Chondrocyte (in vitro differentiated cells): ENCODE data around the gene POGZ. TPM values are rescaled to one million over a fixed set of nuclear protein-coding genes. Genes with fewer than 3 reads are reported as not detected.

Experiments
- DNase-seq: peaks from one replicate; pipeline ENCODE4 v3.0.0; 2021; ENCODE audit warnings: mixed read lengths, low spot score
- H3K27ac Mint-ChIP-seq: one replicate; pipeline ENCODE4 v1.8.0; 2021; ENCODE audit warnings: mild to moderate bottlenecking, moderate library complexity, mixed read lengths; ENCODE audit not compliant: unreplicated experiment
- H3K27me3 Mint-ChIP-seq: 2 replicates; pipeline ENCODE4 v1.8.0; 2021; ENCODE audit warnings: low read depth, mixed read lengths
- H3K36me3 Mint-ChIP-seq: 2 replicates; pipeline ENCODE4 v1.8.0; 2021; ENCODE audit warnings: low read depth, mixed read lengths
- H3K4me1 Mint-ChIP-seq: 2 replicates; pipeline ENCODE4 v1.8.0; 2021; ENCODE audit warnings: low read depth, mild to moderate bottlenecking, mixed read lengths
- H3K4me3 Mint-ChIP-seq: one replicate; pipeline ENCODE4 v1.8.0; 2021; ENCODE audit warnings: mild to moderate bottlenecking, moderate library complexity, mixed read lengths; ENCODE audit not compliant: unreplicated experiment
- H3K9me3 Mint-ChIP-seq: 2 replicates; pipeline ENCODE4 v1.8.0; 2021; ENCODE audit warnings: low read depth, mixed read lengths
- CTCF ChIP-seq: fragments of 200-600 bp; sonication (generic); IDR thresholded peaks from 2 replicates; pipeline ENCODE4 v1.5.0; 2021; ENCODE audit warnings: antibody characterized with exemption, mild to moderate bottlenecking, moderate library complexity
- total RNA-seq: library from RNA; stranded (reverse); gene quantifications from 3 replicates; pipeline ENCODE4 v1.2.1, GENCODE V29; 2021

The POGZ gene
- total RNA-seq, 1 donor from 2014 or later, result 65.0 TPM

- Mint-ChIP-seq H3K27ac (peak overlapping the region; percentile 70), H3K4me3 (no peak overlapping the region), H3K4me1 (peaks cover 15% of the 10 kb centered on the region), H3K27me3 (peaks cover 2% of the 10 kb centered on the region), H3K36me3 (no peaks in the 10 kb centered on the region), H3K9me3 (no peaks in the 10 kb centered on the region)
- TF ChIP-seq CTCF, result no peak
- DNase-seq, result no peak
Measured at GRCh38 chr1:151495316-151495715, 36.0 kb upstream of the POGZ start.

- no peak for DNase-seq
- no peak for TF ChIP-seq CTCF
- Mint-ChIP-seq H3K4me3 (no peak overlapping the region), H3K36me3 (no peaks in the 10 kb centered on the region), H3K4me1 (peaks cover 15% of the 10 kb centered on the region), H3K27me3 (peaks cover under 1% of the 10 kb centered on the region), H3K27ac (peak overlapping the region; percentile 30), H3K9me3 (no peaks in the 10 kb centered on the region)
Measured at GRCh38 chr1:151494741-151495281, 35.5 kb upstream of the POGZ start.

- Mint-ChIP-seq H3K4me3 (no peak overlapping the region), H3K9me3 (no peaks in the 10 kb centered on the region), H3K4me1 (peaks cover 15% of the 10 kb centered on the region), H3K27me3 (no peaks in the 10 kb centered on the region), H3K27ac (no peak overlapping the region), H3K36me3 (no peaks in the 10 kb centered on the region)
- no peak for DNase-seq
- TF ChIP-seq CTCF, result no peak
Measured at GRCh38 chr1:151493042-151493441, 33.7 kb upstream of the POGZ start.

- Mint-ChIP-seq H3K9me3 (no peaks in the 10 kb centered on the region), H3K27ac (no peak overlapping the region), H3K4me1 (peaks cover 15% of the 10 kb centered on the region), H3K4me3 (no peak overlapping the region), H3K27me3 (no peaks in the 10 kb centered on the region), H3K36me3 (no peaks in the 10 kb centered on the region)
- DNase-seq, result no peak
- no peak for TF ChIP-seq CTCF
Measured at GRCh38 chr1:151492120-151492519, 32.8 kb upstream of the POGZ start.

- H3K4me3 Mint-ChIP-seq, result no peak overlapping the region
- H3K9me3 Mint-ChIP-seq, result no peaks in the 10 kb centered on the region
- H3K27me3 Mint-ChIP-seq, result no peaks in the 10 kb centered on the region
- no peak for DNase-seq
- H3K36me3 Mint-ChIP-seq, result no peaks in the 10 kb centered on the region
- peaks cover 15% of the 10 kb centered on the region for H3K4me1 Mint-ChIP-seq
- no peak overlapping the region for H3K27ac Mint-ChIP-seq
- no peak for TF ChIP-seq CTCF
Measured at GRCh38 chr1:151491641-151492040, 32.3 kb upstream of the POGZ start.
